Esophagus muscularis mucosa (tissue), 4 donors: ENCODE results near the gene QSOX2. TPM values are rescaled to one million over a fixed set of nuclear protein-coding genes. Genes with fewer than 3 reads are reported as not detected.

Experiments
- DNase-seq: peaks from one replicate; pipeline ENCODE4 v3.0.0-alpha.2; 2017; ENCODE audit errors: extremely low spot score
- H3K27ac ChIP-seq, 4 donors: fragments of 200-600 bp; sonication (generic); replicated peaks in 1 of 4; 1 replicate in 3 of 4; 2 replicates in 1 of 4; pipeline ENCODE4 v1.5.1; 2016 to 2019; ENCODE audit warnings: mild to moderate bottlenecking in 1 of 4
- H3K27me3 ChIP-seq, 4 donors: fragments of 200-600 bp; sonication (generic); one replicate each; pipeline versions ENCODE4 v1.5.1 to v1.6.0; 2016 to 2019
- H3K36me3 ChIP-seq, 4 donors: fragments of 200-600 bp; sonication (generic); one replicate each; pipeline ENCODE4 v1.5.1; 2016 to 2019
- H3K4me1 ChIP-seq, 4 donors: fragments of 200-600 bp; sonication (generic); one replicate each; pipeline ENCODE4 v1.5.1; 2016 to 2019
- H3K4me3 ChIP-seq, 4 donors: fragments of 200-600 bp; sonication (generic); 1 replicate in 2 of 4; 2 replicates in 2 of 4; pipeline ENCODE4 v1.5.1; 2016 to 2019; ENCODE audit warnings: mild to moderate bottlenecking in 4 of 4, moderate library complexity in 1 of 4
- H3K9me3 ChIP-seq, 4 donors: fragments of 200-600 bp; sonication (generic); 1 replicate in 3 of 4; 2 replicates in 1 of 4; pipeline ENCODE4 v1.5.1; 2016 to 2019
- EP300 ChIP-seq: sonication (generic); formaldehyde crosslinking; IDR thresholded peaks from one replicate; pipeline ENCODE4 v1.6.1; 2017; ENCODE audit warnings: antibody characterized with exemption
- POLR2A ChIP-seq: fragments of 450-650 bp; IDR thresholded peaks from one replicate; pipeline ENCODE4 v1.6.1; 2017; ENCODE audit warnings: antibody characterized with exemption, moderate library complexity, mild to moderate bottlenecking, low read depth
- POLR2AphosphoS5 ChIP-seq, 2 donors: sonication (generic); formaldehyde crosslinking; IDR thresholded peaks; one replicate each; pipeline ENCODE4 v1.6.1; 2017; ENCODE audit warnings: antibody characterized with exemption in 2 of 2
- WGBS: methylation state at CpG from one replicate; pipeline ENCODE4 v1.1.5; 2018; 5-methylcytosine and 5-hydroxymethylcytosine counted together
- intact Hi-C: fragments of 100-400 bp; cut with DNase I; formaldehyde crosslinking; loops from one replicate; pipeline ENCODE4 v1.15.1; 2023
- total RNA-seq, 4 donors: library from RNA; depleted of rRNA; stranded (reverse); fragments of >200 nt; gene quantifications; one replicate each; pipeline versions ENCODE4 v1.1.0 to v1.2.1, GENCODE V29; 2016
- TF ChIP-seq, protein P1 (sequence below), 3 experiments: fragments of 200-600 bp in 2 of 3; fragments of 450-650 bp in 1 of 3; sonication (generic) in 2 of 3; IDR thresholded peaks; one replicate each; pipeline ENCODE4 v1.5.1; 2017 to 2019; ENCODE audit warnings: antibody characterized with exemption in 3 of 3, mild to moderate bottlenecking in 2 of 3, moderate library complexity in 1 of 3

The QSOX2 gene
- total RNA-seq, 4 donors from 2014 or later, result 5.4 to 7.6 (median 6.3) TPM

DNA sequence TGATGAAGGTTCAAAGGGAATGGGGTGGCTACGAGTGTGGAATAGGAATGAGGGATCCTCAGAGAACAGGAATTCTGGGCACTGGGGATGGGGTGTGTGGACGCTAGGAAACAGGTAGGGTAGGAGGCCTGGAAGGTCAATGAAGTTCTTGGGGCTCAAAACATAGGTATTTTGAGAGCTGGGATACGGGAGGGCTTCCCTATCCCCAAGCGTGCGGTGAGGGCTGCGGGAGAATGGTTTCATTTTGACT is 718 bp downstream of the QSOX2 start:
- Histone ChIP-seq H3K36me3 (peaks cover 0 to 4% (median 0%) of the 10 kb centered on the region in 4 donors), H3K9me3 (no peaks in the 10 kb centered on the region), H3K4me1 (peaks cover 28 to 43% (median 33%) of the 10 kb centered on the region in 4 donors), H3K27me3 (no peaks in the 10 kb centered on the region), H3K4me3 (peak overlapping the region; percentile 80 to 92 (median 88)), H3K27ac (no peak overlapping the region)
- intact Hi-C loops, result loop anchor here (1.0 kb wide), 1 partner anchor 22 kb away; no protein-coding TSS in a partner anchor
- WGBS, result 3% methylated on average over 6 of the region's 6 CpGs
- no peak for TF ChIP-seq POLR2A
- TF ChIP-seq POLR2AphosphoS5 (IDR thresholded peaks at IDR 0.05), result no peak
- TF ChIP-seq EP300, result no peak
- TF ChIP-seq, protein P1, sequence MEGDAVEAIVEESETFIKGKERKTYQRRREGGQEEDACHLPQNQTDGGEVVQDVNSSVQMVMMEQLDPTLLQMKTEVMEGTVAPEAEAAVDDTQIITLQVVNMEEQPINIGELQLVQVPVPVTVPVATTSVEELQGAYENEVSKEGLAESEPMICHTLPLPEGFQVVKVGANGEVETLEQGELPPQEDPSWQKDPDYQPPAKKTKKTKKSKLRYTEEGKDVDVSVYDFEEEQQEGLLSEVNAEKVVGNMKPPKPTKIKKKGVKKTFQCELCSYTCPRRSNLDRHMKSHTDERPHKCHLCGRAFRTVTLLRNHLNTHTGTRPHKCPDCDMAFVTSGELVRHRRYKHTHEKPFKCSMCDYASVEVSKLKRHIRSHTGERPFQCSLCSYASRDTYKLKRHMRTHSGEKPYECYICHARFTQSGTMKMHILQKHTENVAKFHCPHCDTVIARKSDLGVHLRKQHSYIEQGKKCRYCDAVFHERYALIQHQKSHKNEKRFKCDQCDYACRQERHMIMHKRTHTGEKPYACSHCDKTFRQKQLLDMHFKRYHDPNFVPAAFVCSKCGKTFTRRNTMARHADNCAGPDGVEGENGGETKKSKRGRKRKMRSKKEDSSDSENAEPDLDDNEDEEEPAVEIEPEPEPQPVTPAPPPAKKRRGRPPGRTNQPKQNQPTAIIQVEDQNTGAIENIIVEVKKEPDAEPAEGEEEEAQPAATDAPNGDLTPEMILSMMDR (IDR thresholded peaks at IDR 0.05), result no peak
- DNase-seq, result no peak

DNA sequence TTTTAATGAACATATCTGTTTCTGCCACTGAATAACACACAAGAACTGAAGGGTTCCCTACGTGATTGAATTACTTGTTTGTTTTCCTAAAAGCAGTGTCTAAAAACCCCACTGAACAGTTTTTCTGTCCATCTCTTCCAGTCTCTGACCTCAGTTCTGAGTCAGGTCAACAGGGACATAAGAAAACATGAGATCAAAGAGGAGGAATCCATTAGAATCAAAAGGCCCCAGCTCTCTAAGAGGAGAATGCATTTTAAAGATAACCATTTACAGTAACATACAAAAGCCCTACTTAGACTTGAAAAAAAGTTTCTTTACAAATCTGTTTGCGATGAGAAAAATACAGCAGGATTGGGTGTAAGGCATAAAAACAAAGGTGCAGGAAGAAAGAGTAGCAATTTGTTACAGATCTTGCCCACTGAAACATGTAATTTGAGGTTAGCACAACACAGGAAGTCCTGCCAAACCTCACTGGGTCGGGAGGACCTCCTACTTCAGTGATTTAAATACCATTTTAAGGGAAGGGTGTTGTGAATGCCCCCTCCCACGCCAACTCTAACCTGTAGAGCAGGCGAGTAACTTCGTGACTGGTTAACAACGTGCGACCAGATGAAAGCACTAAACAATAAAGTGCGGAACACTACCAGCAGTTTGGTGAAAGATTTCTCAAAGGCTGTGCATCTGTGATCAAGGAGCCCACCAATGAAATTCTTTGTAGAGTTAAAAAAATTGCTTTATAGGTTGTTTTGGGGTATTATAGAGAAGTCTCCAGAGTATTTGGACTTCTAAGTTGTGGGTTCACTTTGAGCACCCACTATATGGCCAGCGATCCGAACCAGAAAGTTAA is 1.3 kb downstream of the QSOX2 start:
- 44% methylated on average over 11 of the region's 11 CpGs for WGBS

DNA sequence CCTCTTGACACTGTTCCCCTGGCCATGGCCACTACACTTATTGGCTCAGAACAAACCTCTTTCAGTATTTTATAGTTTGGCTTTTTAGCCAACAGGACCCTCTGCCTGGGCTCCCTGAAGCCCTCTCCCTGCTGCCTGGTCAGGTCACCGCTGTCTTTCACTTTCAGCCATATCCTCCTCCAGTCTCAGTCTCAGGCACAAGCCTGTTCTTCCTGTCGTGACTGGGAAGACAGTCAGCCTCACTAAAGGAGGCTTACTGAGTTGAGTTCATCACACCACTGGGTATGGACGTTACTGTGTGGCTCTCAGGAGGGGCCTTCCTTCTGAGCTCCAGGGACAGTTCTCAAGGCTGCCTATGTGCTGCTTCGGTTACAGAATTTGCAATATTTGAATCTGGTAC is 2.0 kb downstream of the QSOX2 start:
- DNase-seq, result no peak
- Histone ChIP-seq H3K27ac (no peak overlapping the region), H3K9me3 (no peaks in the 10 kb centered on the region), H3K4me1 (peaks cover 36 to 55% (median 40%) of the 10 kb centered on the region in 4 donors), H3K27me3 (no peaks in the 10 kb centered on the region), H3K4me3 (no peak overlapping the region), H3K36me3 (peaks cover 0 to 4% (median 0%) of the 10 kb centered on the region in 4 donors)
- TF ChIP-seq POLR2AphosphoS5 (IDR thresholded peaks at IDR 0.05) (no peak), POLR2A (no peak), EP300 (no peak)
- TF ChIP-seq, protein P1 (IDR thresholded peaks at IDR 0.05), result no peak
- intact Hi-C loops, result no loop called here
- WGBS, result 76% methylated on average over 4 of the region's 4 CpGs

More for the DNA sequence above, 1.3 kb downstream of the QSOX2 start:
- Histone ChIP-seq H3K4me3 (peak overlapping the region; percentile 80 to 92 (median 88)), H3K36me3 (peaks cover 0 to 4% (median 0%) of the 10 kb centered on the region in 4 donors), H3K9me3 (no peaks in the 10 kb centered on the region), H3K27ac (no peak overlapping the region), H3K27me3 (no peaks in the 10 kb centered on the region), H3K4me1 (peaks cover 33 to 49% (median 36%) of the 10 kb centered on the region in 4 donors)
- TF ChIP-seq POLR2AphosphoS5 (IDR thresholded peaks at IDR 0.05) (no peak), EP300 (no peak), POLR2A (no peak)
- TF ChIP-seq, protein P1 (IDR thresholded peaks at IDR 0.05), result no peak
- DNase-seq, result no peak
- intact Hi-C loops, result no loop called here

DNA sequence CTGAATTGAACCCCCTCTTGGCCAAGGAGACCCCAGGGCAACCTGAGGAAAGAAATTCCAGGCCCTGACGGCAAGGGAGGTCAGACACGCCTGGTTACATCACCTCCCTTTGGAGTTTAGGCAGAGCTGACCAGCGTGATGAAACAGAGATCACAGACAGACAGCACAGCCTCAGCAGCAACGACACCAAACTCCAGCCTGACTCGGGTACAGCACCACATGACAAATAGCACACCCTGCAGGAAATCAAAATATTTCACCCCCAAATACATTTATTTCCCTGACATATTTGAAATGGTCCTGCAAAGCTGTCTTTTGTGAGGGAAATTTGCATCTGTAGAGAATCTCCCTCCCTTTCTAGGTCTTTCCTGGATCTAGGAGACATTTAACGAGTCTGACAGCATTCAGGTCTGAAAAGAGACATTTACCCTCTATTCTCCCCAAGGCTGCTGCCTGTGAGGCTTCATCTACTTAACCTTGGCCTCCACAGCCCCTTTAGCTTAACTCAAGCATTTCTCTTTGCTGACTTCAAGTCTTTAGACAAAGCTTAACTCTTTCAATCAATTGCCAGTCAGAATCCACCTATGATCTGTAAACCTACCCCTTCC is 2.6 kb downstream of the QSOX2 start:
- TF ChIP-seq POLR2A (no peak), POLR2AphosphoS5 (IDR thresholded peaks at IDR 0.05) (no peak), EP300 (no peak)
- TF ChIP-seq, protein P1 (IDR thresholded peaks at IDR 0.05), result no peak
- DNase-seq, result no peak
- 79% methylated on average over 6 of the region's 6 CpGs for WGBS
- peaks cover 36 to 59% (median 43%) of the 10 kb centered on the region in 4 donors for H3K4me1 ChIP-seq
- intact Hi-C loops, result no loop called here
- H3K4me3 ChIP-seq, result no peak overlapping the region
- H3K36me3 ChIP-seq, result peaks cover 0 to 4% (median 0%) of the 10 kb centered on the region in 4 donors
- no peaks in the 10 kb centered on the region for H3K9me3 ChIP-seq
- H3K27me3 ChIP-seq, result no peaks in the 10 kb centered on the region
- no peak overlapping the region for H3K27ac ChIP-seq
